Left lung (tissue), 10 donors: ENCODE measurements around the gene TNS3. TPM values are rescaled to one million over a fixed set of nuclear protein-coding genes. Genes with fewer than 3 reads are reported as not detected.

Experiments used
- ATAC-seq: fragments of 200-7000 bp; cut with Tn5 transposase; one replicate; pipeline ENCODE4 v1.9.1; 2020; ENCODE audit warnings: moderate library complexity
- DNase-seq, 4 donors: peaks; one replicate each; pipeline ENCODE4 v3.0.0-alpha.2; 2013 to 2020
- H3K27ac ChIP-seq, 2 donors: fragments of 200-600 bp; sonication (generic) in 1 of 2; one replicate each; pipeline versions ENCODE4 v1.5.0 to v1.8.0; 2020 to 2021
- H3K27me3 ChIP-seq, 2 donors: fragments of 200-600 bp; sonication (generic) in 1 of 2; one replicate each; pipeline versions ENCODE4 v1.5.0 to v1.8.0; 2020 to 2021
- H3K36me3 ChIP-seq, 2 donors: fragments of 200-600 bp; sonication (generic) in 1 of 2; one replicate each; pipeline versions ENCODE4 v1.5.0 to v1.8.0; 2020 to 2021
- H3K4me1 ChIP-seq, 2 donors: fragments of 200-600 bp; one replicate each; pipeline ENCODE4 v1.8.0; 2021
- H3K4me3 ChIP-seq, 2 donors: fragments of 200-600 bp; sonication (generic) in 1 of 2; one replicate each; pipeline versions ENCODE4 v1.5.0 to v1.8.0; 2020 to 2021; ENCODE audit warnings: mild to moderate bottlenecking in 1 of 2
- H3K9me3 ChIP-seq, 2 donors: fragments of 200-600 bp; sonication (generic) in 1 of 2; one replicate each; pipeline versions ENCODE4 v1.5.0 to v1.8.0; 2020 to 2021
- intact Hi-C, 2 donors: fragments of 100-400 bp; cut with DNase I; formaldehyde crosslinking; loops; one replicate each; pipeline versions ENCODE4 v1.11.2 to v1.14.2; 2022
- polyA plus RNA-seq, 6 donors: library from polyadenylated mRNA; unstranded; fragments of 120-200 nt; gene quantifications; one replicate each; pipeline ENCODE4 v1.2.1, GENCODE V29; 2013; ENCODE audit not compliant: insufficient read length in 6 of 6
- total RNA-seq, 2 donors: library from RNA; stranded (reverse); fragmentation: NEBNext Ultra II Directional; extraction: Animal tissue kit (Norgen Biotek cat#: 25700); gene quantifications; one replicate each; pipeline ENCODE4 v1.2.1, GENCODE V29; 2021
- TF ChIP-seq, protein P1 (sequence below), 2 donors: fragments of 200-600 bp; sonication (generic) in 1 of 2; IDR thresholded peaks; one replicate each; pipeline versions ENCODE4 v1.5.0 to v1.8.0; 2021; ENCODE audit warnings: antibody characterized with exemption in 2 of 2
- donor health status: DM: no; HTN: yes; CAD: no.
- donor health status: DM: no; HTN: no; CAD: no.

The TNS3 gene
- total and polyA plus RNA-seq, 8 donors = 86.3 to 151 (median 97.8) TPM

DNA sequence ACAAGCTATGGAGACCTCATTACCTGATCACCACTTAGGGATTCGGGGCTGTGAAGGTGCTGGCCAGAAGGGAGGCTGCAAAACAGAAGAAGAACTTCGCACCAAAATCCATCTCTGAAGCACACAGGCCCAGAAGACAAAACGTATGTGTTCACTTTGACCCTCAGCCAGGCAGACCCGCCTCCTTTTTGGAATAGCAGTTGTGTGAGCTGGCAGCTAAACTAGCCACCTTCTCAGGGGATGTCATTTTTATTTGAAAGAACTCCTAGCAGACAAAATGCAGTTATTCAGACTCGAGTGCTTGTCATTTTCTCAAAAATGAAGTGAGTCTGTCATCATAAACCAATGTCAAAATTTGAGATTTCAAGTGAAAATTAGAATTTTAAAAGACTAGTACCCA is 71.7 kb downstream of the TNS3 start:
- Histone ChIP-seq H3K36me3 (peaks cover 0 to 7% of the 10 kb centered on the region in 2 donors), H3K4me1 (peaks cover 0 to 31% of the 10 kb centered on the region in 2 donors), H3K27me3 (no peaks in the 10 kb centered on the region), H3K4me3 (no peak overlapping the region), H3K9me3 (no peaks in the 10 kb centered on the region), H3K27ac (no peak overlapping the region)
- ATAC-seq (no peak), DNase-seq (no peak)
- TF ChIP-seq, protein P1, sequence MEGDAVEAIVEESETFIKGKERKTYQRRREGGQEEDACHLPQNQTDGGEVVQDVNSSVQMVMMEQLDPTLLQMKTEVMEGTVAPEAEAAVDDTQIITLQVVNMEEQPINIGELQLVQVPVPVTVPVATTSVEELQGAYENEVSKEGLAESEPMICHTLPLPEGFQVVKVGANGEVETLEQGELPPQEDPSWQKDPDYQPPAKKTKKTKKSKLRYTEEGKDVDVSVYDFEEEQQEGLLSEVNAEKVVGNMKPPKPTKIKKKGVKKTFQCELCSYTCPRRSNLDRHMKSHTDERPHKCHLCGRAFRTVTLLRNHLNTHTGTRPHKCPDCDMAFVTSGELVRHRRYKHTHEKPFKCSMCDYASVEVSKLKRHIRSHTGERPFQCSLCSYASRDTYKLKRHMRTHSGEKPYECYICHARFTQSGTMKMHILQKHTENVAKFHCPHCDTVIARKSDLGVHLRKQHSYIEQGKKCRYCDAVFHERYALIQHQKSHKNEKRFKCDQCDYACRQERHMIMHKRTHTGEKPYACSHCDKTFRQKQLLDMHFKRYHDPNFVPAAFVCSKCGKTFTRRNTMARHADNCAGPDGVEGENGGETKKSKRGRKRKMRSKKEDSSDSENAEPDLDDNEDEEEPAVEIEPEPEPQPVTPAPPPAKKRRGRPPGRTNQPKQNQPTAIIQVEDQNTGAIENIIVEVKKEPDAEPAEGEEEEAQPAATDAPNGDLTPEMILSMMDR (IDR thresholded peaks at IDR 0.05) = no peak
- intact Hi-C loops = no loop called here

DNA sequence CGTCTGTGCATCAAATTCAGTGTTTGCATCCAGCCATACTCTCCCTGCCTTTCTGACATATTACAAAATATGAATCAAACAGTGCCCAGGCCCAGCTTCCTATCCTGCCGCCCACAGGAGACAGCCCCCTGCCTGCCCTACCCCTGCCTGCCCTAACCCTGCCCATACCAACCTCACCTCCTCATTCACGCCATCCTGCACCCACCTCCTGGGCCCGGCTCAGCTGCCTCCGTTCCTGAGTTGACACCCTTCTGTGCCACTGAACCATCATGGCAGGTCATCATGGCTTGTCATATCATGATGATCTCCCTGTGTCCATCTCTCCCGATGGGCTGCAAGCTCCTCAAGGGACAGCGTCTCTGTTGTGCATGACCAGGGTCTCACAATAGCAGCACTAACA is 72.3 kb downstream of the TNS3 start:
- Histone ChIP-seq H3K36me3 (peaks cover 0 to 7% of the 10 kb centered on the region in 2 donors), H3K27ac (no peak overlapping the region), H3K27me3 (no peaks in the 10 kb centered on the region), H3K4me1 (peaks cover 0 to 34% of the 10 kb centered on the region in 2 donors), H3K9me3 (no peaks in the 10 kb centered on the region), H3K4me3 (no peak overlapping the region)
- intact Hi-C loops = no loop called here
- no peak for ATAC-seq
- no peak for DNase-seq
- TF ChIP-seq, protein P1 (IDR thresholded peaks at IDR 0.05) = no peak

DNA sequence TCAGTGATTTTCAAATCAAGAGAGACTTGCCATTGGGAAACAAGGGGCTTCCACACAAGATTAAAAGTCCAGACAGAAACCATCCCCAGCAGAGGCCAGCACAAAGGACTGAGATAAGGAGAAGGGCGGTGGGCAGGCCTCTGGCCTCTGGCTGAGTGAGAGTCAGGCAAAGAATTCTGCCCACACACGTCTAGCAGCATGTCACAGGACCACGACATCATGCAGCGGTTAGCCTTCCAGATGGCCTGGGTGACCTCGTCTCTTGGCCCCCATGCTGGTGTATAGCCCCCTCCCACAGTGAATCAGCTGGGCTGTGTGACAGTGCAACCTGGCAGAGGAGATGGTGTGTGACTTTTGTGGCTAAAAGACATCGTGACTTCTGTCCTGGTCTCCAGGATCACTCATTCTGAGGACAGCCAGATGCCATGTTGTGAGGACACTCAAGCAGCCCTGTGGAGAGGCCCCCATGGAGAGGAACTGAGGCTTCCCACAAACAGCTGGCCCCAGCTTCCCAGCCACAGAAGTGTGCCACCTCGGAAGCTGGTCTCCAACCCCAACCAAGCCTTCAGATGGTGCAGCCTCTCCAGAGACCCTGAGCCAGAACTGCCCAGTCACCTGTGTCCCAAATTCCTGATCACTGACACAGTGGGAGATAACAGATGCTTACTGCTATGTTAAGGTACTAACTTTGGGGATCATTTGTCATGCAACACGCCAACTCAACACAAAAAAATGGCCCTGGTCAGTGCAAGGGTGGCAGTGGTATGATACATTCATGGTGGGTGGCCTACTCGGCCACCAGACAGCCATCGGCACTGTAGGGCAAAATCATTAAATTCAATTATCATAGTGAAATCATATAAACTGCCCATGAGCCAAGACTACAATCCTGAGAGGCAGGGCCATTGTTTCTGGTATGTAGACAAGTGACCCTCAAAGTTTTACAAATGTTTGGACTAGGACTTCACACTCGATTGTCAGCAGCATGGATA is 73.2 kb downstream of the TNS3 start:
- no peak overlapping the region for H3K27ac ChIP-seq
- H3K9me3 ChIP-seq = no peaks in the 10 kb centered on the region
- peaks cover 0 to 34% of the 10 kb centered on the region in 2 donors for H3K4me1 ChIP-seq
- intact Hi-C loops = no loop called here
- TF ChIP-seq, protein P1 (IDR thresholded peaks at IDR 0.05) = no peak
- peaks cover 0 to 7% of the 10 kb centered on the region in 2 donors for H3K36me3 ChIP-seq
- no peak for ATAC-seq
- no peaks in the 10 kb centered on the region for H3K27me3 ChIP-seq
- no peak overlapping the region for H3K4me3 ChIP-seq
- DNase-seq = no peak

DNA sequence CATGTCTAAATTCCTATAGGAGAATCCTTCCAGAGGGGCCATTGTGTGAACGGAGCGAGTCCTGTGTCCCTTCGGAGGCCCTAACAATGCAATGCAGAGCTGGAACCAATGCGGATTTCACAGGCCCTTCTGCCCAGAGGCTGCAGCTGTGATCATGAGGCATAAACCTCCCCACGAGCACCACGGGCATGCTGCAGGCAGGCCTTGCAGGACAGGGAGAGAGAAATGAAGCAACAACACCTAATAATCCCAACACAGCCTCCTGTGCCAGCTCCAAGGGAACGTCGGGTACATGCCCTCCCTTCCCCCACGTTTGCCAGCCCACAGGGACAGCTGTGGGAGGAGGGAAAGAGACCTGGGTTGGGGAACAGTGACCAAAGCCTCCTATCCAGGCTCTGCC is 74.4 kb downstream of the TNS3 start:
- Histone ChIP-seq H3K27me3 (no peaks in the 10 kb centered on the region), H3K27ac (no peak overlapping the region), H3K4me3 (no peak overlapping the region), H3K4me1 (peaks cover 0 to 38% of the 10 kb centered on the region in 2 donors), H3K9me3 (no peaks in the 10 kb centered on the region), H3K36me3 (peaks cover 0 to 7% of the 10 kb centered on the region in 2 donors)
- DNase-seq (no peak), ATAC-seq (no peak)
- TF ChIP-seq, protein P1 (IDR thresholded peaks at IDR 0.05) = no peak
- intact Hi-C loops = no loop called here
